Kidney (tissue), 14 donors: Measurements from ENCODE around the gene ALK. TPM values are rescaled to one million over a fixed set of nuclear protein-coding genes. Genes with fewer than 3 reads are reported as not detected.
A peak's percentile ranks its signal among the peaks of the same experiment; 100 is the strongest.

ENCODE experiments used
- DNase-seq, 5 donors: peaks; one replicate each; pipeline ENCODE4 v3.0.0-alpha.2; 2013 to 2020
- FAIRE-seq: peaks from 2 replicates; lab custom pipeline; 2012; peaks lifted over from hg19 to GRCh38; lab: Jason Lieb, UNC
- H3K27ac ChIP-seq, 2 donors: one replicate each; pipeline ENCODE4 v1.7.0; 2013; ENCODE audit warnings: low read depth in 2 of 2, low read length in 2 of 2, inconsistent platforms in 1 of 2
- H3K27me3 ChIP-seq: one replicate; pipeline ENCODE4 v1.7.1; 2013; ENCODE audit warnings: low read length, inconsistent platforms; ENCODE audit not compliant: control insufficient read depth, insufficient read depth
- H3K36me3 ChIP-seq, 3 donors: one replicate each; pipeline versions ENCODE4 v1.7.0 to v1.7.1; 2013; ENCODE audit warnings: low read length in 3 of 3, control low read depth in 1 of 3, inconsistent platforms in 1 of 3; ENCODE audit not compliant: insufficient read depth in 3 of 3, control insufficient read depth in 2 of 3
- H3K4me1 ChIP-seq, 3 donors: one replicate each; pipeline versions ENCODE4 v1.7.0 to v1.7.1; 2013; ENCODE audit warnings: low read length in 3 of 3, inconsistent platforms in 1 of 3, low read depth in 1 of 3; ENCODE audit not compliant: control insufficient read depth in 2 of 3, insufficient read depth in 2 of 3
- H3K4me3 ChIP-seq, 3 donors: one replicate each; pipeline versions ENCODE4 v1.7.0 to v1.8.1; 2013; ENCODE audit warnings: low read length in 3 of 3, control low read depth in 1 of 3, inconsistent platforms in 1 of 3
- H3K9ac ChIP-seq, 3 donors: one replicate each; pipeline versions ENCODE4 v1.7.0 to v1.7.1; 2013; ENCODE audit warnings: low read length in 3 of 3, control low read depth in 1 of 3, inconsistent platforms in 1 of 3
- H3K9me3 ChIP-seq, 3 donors: one replicate each; pipeline versions ENCODE4 v1.7.0 to v1.7.1; 2013; ENCODE audit warnings: low read length in 3 of 3, control low read depth in 1 of 3, inconsistent platforms in 1 of 3; ENCODE audit not compliant: control insufficient read depth in 2 of 3, insufficient read depth in 1 of 3
- intact Hi-C: fragments of 100-400 bp; cut with DNase I; formaldehyde crosslinking; loops from one replicate; pipeline ENCODE4 v1.11.1; 2022
- polyA plus RNA-seq: library from polyadenylated mRNA; stranded (reverse); fragments of 350-450 nt; fragmentation: Illumina TruSeq; extraction: RNeasy Lipid Tissue Mini Kit (QIAGEN cat#74804); gene quantifications from one replicate; pipeline ENCODE4 v1.2.3, GENCODE V29; 2014; ENCODE audit warnings: low read depth, low replicate concordance; ENCODE audit not compliant: insufficient read depth
- total RNA-seq: library from RNA; stranded (reverse); fragmentation: NEBNext Ultra II Directional; extraction: Animal tissue kit (Norgen Biotek cat#: 25700); gene quantifications from one replicate; pipeline ENCODE4 v1.2.1, GENCODE V29; 2021
- TF ChIP-seq, protein P1 (sequence below): IDR thresholded peaks from 3 replicates; pipeline ENCODE4 v1.5.1; 2012; ENCODE audit warnings: mild to moderate bottlenecking, moderate library complexity, borderline replicate concordance; ENCODE audit not compliant: insufficient read depth; ENCODE audit errors: extremely low read depth
- donor health status: control.
- donor health status: control.
- donor health status: control.
- donor health status: control.
- donor health status: control.
- donor health status: DM: yes; HTN: yes; CAD: no.
- donor health status: Normal renal cell carcinoma (clear cell type).

Gene ALK
- total and polyA plus RNA-seq, 2 donors from 2014 or later = 0.13 TPM; not detected in 1

DNA sequence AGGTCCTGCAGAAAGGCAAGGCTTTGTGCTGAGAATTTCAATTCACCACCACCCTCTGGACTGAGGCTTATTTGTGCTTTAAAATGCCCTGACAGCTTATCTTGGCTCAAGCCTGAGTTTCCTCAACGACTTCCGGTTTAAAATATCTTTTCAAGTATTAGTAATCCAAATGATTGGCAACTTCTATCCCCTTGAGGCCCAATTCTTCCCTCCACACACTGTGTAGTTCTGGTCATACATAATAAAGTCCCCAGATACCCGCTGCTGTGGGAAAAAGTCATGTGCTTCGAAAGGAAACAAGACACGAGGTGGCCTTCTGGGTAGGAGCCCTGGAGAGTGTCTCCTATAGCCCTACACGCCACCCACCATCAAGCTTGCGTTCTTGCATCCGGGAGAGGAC is 393.4 kb downstream of the ALK start:
- no peaks in the 10 kb centered on the region for H3K36me3 ChIP-seq
- intact Hi-C loops = no loop called here
- H3K27me3 ChIP-seq = no peaks in the 10 kb centered on the region
- no peak overlapping the region for H3K4me3 ChIP-seq
- no peak for FAIRE-seq
- H3K4me1 ChIP-seq = no peaks in the 10 kb centered on the region
- TF ChIP-seq, protein P1, sequence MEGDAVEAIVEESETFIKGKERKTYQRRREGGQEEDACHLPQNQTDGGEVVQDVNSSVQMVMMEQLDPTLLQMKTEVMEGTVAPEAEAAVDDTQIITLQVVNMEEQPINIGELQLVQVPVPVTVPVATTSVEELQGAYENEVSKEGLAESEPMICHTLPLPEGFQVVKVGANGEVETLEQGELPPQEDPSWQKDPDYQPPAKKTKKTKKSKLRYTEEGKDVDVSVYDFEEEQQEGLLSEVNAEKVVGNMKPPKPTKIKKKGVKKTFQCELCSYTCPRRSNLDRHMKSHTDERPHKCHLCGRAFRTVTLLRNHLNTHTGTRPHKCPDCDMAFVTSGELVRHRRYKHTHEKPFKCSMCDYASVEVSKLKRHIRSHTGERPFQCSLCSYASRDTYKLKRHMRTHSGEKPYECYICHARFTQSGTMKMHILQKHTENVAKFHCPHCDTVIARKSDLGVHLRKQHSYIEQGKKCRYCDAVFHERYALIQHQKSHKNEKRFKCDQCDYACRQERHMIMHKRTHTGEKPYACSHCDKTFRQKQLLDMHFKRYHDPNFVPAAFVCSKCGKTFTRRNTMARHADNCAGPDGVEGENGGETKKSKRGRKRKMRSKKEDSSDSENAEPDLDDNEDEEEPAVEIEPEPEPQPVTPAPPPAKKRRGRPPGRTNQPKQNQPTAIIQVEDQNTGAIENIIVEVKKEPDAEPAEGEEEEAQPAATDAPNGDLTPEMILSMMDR = no peak
- no peak for DNase-seq
- no peaks in the 10 kb centered on the region for H3K9me3 ChIP-seq
- no peak overlapping the region for H3K27ac ChIP-seq
- H3K9ac ChIP-seq = no peak overlapping the region

DNA sequence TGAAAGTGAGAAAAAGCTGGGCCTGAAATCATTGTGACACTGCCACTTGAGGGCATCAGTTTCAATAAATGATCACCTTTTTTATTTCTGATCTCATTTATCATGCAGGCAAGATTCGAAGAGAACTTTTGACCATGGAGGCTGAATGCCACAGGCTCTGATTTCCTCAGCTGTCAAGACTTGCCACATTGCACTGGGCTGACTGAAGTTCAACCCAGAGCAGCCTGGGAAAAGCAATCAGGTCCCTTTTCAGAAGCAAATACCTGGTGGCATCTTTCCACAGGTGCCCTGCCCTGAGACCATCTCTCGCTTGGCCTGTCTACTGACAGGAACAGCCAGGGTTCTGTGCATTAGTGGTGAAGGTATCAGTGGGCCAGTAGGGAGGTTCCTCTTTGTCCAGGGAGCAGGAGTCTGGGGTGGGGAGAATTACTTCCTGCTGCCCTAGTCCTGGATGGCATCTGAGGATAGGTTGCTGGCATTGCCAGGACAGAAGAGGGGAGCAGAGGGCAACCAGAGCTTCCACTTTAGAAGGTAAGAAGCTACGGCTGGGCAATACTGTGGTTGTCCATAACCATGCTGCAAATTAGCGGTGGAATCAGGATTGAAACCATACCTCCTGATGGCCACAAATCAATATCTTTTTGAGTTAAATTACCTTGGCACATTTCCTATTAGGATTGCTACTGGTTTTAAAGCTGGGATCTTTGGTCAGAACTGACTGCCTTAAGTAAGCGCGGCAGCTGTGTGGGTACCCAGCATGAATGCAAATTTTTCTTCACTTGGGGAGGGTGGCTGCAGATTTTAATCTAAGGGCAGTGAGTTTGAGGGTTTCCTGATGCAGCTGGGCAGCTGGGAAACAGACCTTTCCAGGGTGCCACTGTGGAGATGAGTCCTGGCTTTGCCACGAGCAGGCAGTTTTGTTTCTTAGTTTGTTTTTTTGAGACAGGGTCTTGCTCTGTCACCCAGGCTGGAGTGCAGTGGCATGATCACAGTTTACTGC is 394.5 kb downstream of the ALK start:
- intact Hi-C loops = no loop called here
- Histone ChIP-seq H3K9ac (no peak overlapping the region), H3K27me3 (no peaks in the 10 kb centered on the region), H3K9me3 (no peaks in the 10 kb centered on the region), H3K4me3 (no peak overlapping the region), H3K36me3 (no peaks in the 10 kb centered on the region), H3K27ac (no peak overlapping the region), H3K4me1 (no peaks in the 10 kb centered on the region)
- FAIRE-seq (no peak), DNase-seq (no peak)
- TF ChIP-seq, protein P1 = no peak

DNA sequence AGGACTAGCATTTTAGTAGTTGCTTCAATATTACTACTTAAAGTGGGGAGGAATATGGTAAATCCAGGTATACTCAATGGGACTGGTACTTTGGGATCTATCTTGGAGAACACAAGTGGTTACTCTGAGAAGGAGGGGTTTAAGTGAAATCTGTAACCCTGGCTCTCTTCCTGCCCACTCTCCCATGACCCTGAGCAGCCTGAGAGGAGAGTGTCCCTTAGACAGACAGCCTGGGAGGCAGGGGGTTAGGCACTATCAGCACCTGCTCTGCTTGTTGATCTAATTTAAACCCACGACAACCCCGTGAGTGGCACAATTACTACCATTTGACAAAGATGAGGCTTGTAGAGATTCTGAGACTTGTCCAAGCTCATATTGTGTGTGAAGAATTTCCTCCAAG is 395.5 kb downstream of the ALK start:
- H3K27me3 ChIP-seq = no peaks in the 10 kb centered on the region
- no peaks in the 10 kb centered on the region for H3K9me3 ChIP-seq
- DNase-seq = peak in 1 of 5 donors; percentile 31
- no peak overlapping the region for H3K4me3 ChIP-seq
- FAIRE-seq = no peak
- no peak overlapping the region for H3K9ac ChIP-seq
- H3K27ac ChIP-seq = no peak overlapping the region
- intact Hi-C loops = no loop called here
- H3K4me1 ChIP-seq = no peaks in the 10 kb centered on the region
- H3K36me3 ChIP-seq = no peaks in the 10 kb centered on the region
- TF ChIP-seq, protein P1 = no peak
